OCI-LY1 (cell line): ENCODE measurements around the gene EIF2S1.

ENCODE experiments used
- H2AFZ ChIP-seq: fragments of 200-600 bp; sonication (generic), shearing (Covaris generic); 2 replicates; pipeline ENCODE4 v1.6.0; 2014; ENCODE audit warnings: antibody characterized with exemption, mild to moderate bottlenecking, low read length
- H3F3A ChIP-seq: fragments of 200-600 bp; sonication (generic), shearing (Covaris generic); 2 replicates; pipeline ENCODE4 v1.6.0; 2014; ENCODE audit warnings: mild to moderate bottlenecking, antibody characterized with exemption, low read length, moderate library complexity; ENCODE audit not compliant: insufficient read depth
- H3K27ac ChIP-seq: fragments of 200-600 bp; sonication (generic); 2 replicates; pipeline ENCODE4 v1.5.1; 2014; ENCODE audit warnings: low read length, mixed run types, mild to moderate bottlenecking, low read depth; ENCODE audit not compliant: poor library complexity, severe bottlenecking
- H3K27me3 ChIP-seq: fragments of 200-600 bp; sonication (generic); 2 replicates; pipeline ENCODE4 v1.6.0; 2014; ENCODE audit warnings: antibody characterized with exemption, mild to moderate bottlenecking, low read length, moderate library complexity; ENCODE audit not compliant: insufficient read depth
- H3K36me3 ChIP-seq: fragments of 200-600 bp; sonication (generic); 2 replicates; pipeline ENCODE4 v1.6.1; 2014; ENCODE audit warnings: mild to moderate bottlenecking, antibody characterized with exemption, low read length, moderate library complexity, mixed read lengths; ENCODE audit not compliant: insufficient read depth
- H3K4me1 ChIP-seq: fragments of 200-600 bp; sonication (generic); 2 replicates; pipeline ENCODE4 v1.5.1; 2014; ENCODE audit warnings: mild to moderate bottlenecking, low read length, moderate library complexity; ENCODE audit not compliant: insufficient read depth, severe bottlenecking
- H3K4me2 ChIP-seq: fragments of 200-600 bp; sonication (generic), shearing (Covaris generic); 2 replicates; pipeline ENCODE4 v1.6.1; 2014; ENCODE audit warnings: low read length
- H3K4me3 ChIP-seq: fragments of 200-600 bp; sonication (generic); 2 replicates; pipeline ENCODE4 v1.5.1; 2014; ENCODE audit warnings: low read length, low read depth, mild to moderate bottlenecking, mixed read lengths; ENCODE audit not compliant: poor library complexity, severe bottlenecking
- H3K79me2 ChIP-seq: fragments of 200-600 bp; shearing (Covaris generic); 2 replicates; pipeline ENCODE4 v1.6.1; 2016; ENCODE audit warnings: mixed run types, low read length, mixed read lengths; ENCODE audit not compliant: insufficient read depth
- H3K9ac ChIP-seq: fragments of 200-600 bp; sonication (generic), shearing (Covaris generic); 2 replicates; pipeline ENCODE4 v1.6.1; 2014; ENCODE audit warnings: mild to moderate bottlenecking, low read length, mixed read lengths
- H3K9me2 ChIP-seq: fragments of 200-600 bp; sonication (generic), shearing (Covaris generic); 2 replicates; pipeline ENCODE4 v1.6.1; 2014; ENCODE audit warnings: low read depth, mild to moderate bottlenecking, low read length, mixed read lengths
- H3K9me3 ChIP-seq: fragments of 200-600 bp; shearing (Covaris generic); 2 replicates; pipeline ENCODE4 v1.6.1; 2014; ENCODE audit warnings: low read length, mixed read lengths
- H4K20me1 ChIP-seq: fragments of 200-600 bp; sonication (generic), shearing (Covaris generic); 2 replicates; pipeline ENCODE4 v1.6.0; 2016; ENCODE audit warnings: mild to moderate bottlenecking, low read length; ENCODE audit not compliant: insufficient read depth
- EZH2 ChIP-seq: fragments of 200-600 bp; sonication (generic), shearing (Covaris generic); IDR thresholded peaks from 2 replicates; pipeline ENCODE4 v1.8.0; 2017; ENCODE audit warnings: borderline replicate concordance, mixed run types, mild to moderate bottlenecking, antibody characterized with exemption, low read length, moderate library complexity, mixed read lengths
- TF ChIP-seq, protein P1 (sequence below): fragments of 200-600 bp; sonication (generic), shearing (Covaris generic); IDR thresholded peaks from 2 replicates; pipeline ENCODE4 v1.5.1; 2017; ENCODE audit warnings: mild to moderate bottlenecking, antibody characterized with exemption, low read length, moderate library complexity, mixed read lengths

Gene EIF2S1

DNA sequence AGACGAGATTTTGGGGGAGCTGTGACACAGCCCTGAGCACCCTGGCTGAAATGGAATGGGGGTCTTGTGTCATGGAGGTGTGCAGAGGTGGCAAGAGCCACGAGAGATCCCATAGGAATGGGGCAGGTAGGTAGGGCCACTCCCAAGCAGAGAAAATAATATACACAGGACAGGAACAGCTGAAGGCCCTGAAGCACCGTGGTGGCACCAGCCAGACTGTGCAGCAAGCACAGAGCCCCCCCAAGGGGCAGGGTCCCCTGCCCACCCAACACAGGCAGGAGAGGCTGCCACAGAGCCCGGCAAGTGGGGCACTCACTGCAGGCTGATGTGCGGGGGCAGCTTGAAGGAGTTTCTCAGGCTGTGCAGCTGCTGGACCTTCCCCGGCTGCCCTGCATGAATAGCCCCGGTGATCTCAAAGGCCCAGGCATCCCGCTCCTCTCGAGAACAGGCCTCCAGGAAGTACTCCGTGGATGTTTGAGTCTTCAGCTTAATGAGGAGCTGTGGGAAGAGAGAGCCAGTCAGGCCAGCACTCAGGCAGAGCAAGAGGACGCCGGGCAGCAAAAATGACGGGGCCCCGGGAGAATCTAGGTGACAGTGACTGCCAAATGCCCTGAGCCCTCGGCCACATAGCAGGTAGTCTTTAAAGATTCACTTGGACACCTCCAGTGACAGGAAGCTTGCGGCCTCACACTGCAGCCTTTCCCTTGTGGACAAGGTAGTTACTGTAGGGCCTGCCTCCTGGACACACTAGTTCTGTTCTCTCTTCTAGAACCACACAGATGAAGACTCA, 35.2 kb downstream of the EIF2S1 start:
- no peak for TF ChIP-seq EZH2
- TF ChIP-seq, protein P1, sequence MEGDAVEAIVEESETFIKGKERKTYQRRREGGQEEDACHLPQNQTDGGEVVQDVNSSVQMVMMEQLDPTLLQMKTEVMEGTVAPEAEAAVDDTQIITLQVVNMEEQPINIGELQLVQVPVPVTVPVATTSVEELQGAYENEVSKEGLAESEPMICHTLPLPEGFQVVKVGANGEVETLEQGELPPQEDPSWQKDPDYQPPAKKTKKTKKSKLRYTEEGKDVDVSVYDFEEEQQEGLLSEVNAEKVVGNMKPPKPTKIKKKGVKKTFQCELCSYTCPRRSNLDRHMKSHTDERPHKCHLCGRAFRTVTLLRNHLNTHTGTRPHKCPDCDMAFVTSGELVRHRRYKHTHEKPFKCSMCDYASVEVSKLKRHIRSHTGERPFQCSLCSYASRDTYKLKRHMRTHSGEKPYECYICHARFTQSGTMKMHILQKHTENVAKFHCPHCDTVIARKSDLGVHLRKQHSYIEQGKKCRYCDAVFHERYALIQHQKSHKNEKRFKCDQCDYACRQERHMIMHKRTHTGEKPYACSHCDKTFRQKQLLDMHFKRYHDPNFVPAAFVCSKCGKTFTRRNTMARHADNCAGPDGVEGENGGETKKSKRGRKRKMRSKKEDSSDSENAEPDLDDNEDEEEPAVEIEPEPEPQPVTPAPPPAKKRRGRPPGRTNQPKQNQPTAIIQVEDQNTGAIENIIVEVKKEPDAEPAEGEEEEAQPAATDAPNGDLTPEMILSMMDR: no peak
- no peaks in the 10 kb centered on the region for H3K27me3 ChIP-seq
- H3K27ac ChIP-seq: no peak overlapping the region

DNA sequence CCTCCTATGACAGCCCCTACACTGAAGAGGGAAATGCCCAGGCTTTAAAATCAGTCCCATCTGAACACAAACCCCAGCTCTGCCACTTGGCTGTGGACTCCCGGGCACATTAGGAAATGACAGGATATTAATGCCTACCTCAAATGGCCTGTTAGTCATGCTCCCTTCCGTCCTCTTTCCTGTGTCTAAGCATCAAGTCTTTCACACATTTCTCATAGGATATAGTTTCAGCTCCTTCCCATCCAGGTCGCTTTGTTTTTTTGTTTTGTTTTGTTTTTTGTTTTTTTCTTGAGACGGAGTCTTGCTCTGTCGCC, 35.7 kb downstream of the EIF2S1 start:
- Histone ChIP-seq H2AFZ (no peak overlapping the region), H3K9me3 (no peaks in the 10 kb centered on the region), H3K36me3 (no peaks in the 10 kb centered on the region), H3K4me1 (no peaks in the 10 kb centered on the region), H3K9me2 (no peaks in the 10 kb centered on the region), H3K9ac (no peak overlapping the region), H4K20me1 (no peaks in the 10 kb centered on the region), H3K4me3 (no peak overlapping the region), H3K27ac (no peak overlapping the region), H3K79me2 (no peaks in the 10 kb centered on the region), H3F3A (no peaks in the 10 kb centered on the region), H3K27me3 (no peaks in the 10 kb centered on the region), H3K4me2 (no peak overlapping the region)
- TF ChIP-seq, protein P1: no peak
- no peak for TF ChIP-seq EZH2

More for the DNA sequence above, 35.2 kb downstream of the EIF2S1 start:
- no peaks in the 10 kb centered on the region for H3F3A ChIP-seq
- no peaks in the 10 kb centered on the region for H3K4me1 ChIP-seq
- no peak overlapping the region for H3K9ac ChIP-seq
- H3K4me2 ChIP-seq: no peak overlapping the region
- no peaks in the 10 kb centered on the region for H3K79me2 ChIP-seq
- H3K9me2 ChIP-seq: no peaks in the 10 kb centered on the region
- H3K9me3 ChIP-seq: no peaks in the 10 kb centered on the region
- H4K20me1 ChIP-seq: no peaks in the 10 kb centered on the region
- H3K36me3 ChIP-seq: no peaks in the 10 kb centered on the region
- no peak overlapping the region for H2AFZ ChIP-seq
- H3K4me3 ChIP-seq: no peak overlapping the region

DNA sequence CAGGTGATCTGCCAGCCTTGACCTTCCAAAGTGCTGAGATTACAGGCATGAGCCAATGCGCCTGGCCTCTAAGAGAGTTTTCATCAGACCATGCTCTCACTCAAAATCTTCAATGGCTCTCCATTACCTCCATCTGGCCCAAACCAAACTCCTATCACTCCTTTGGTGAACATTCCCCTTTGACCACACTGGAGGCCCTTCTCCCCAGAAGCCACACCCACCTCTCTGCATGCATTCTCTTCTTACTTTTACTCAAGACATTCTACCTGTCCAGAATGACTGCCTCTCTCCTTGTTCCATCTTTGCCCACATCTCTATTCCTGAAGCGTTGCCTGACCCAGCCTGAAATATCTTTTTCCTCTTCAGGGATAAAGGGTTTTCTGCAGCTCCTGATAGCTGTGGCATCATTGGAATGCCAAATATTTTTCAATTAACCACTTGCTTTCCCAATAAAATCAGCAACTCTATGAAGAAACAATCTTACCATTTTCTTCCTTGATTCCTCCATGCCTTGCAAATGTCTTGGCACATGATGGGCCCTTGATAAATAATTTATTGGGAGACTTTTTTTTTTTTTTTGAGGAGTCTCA, 36.3 kb downstream of the EIF2S1 start:
- H3K79me2 ChIP-seq: no peaks in the 10 kb centered on the region
- H3F3A ChIP-seq: no peaks in the 10 kb centered on the region
- H3K27ac ChIP-seq: no peak overlapping the region
- no peaks in the 10 kb centered on the region for H3K27me3 ChIP-seq
- no peak overlapping the region for H2AFZ ChIP-seq
- no peak overlapping the region for H3K4me2 ChIP-seq
- H3K9me2 ChIP-seq: no peaks in the 10 kb centered on the region
- H3K9me3 ChIP-seq: no peaks in the 10 kb centered on the region
- H3K9ac ChIP-seq: no peak overlapping the region
- H3K36me3 ChIP-seq: no peaks in the 10 kb centered on the region
- no peak overlapping the region for H3K4me3 ChIP-seq
- no peaks in the 10 kb centered on the region for H3K4me1 ChIP-seq
- TF ChIP-seq, protein P1: no peak
- no peak for TF ChIP-seq EZH2
- no peaks in the 10 kb centered on the region for H4K20me1 ChIP-seq
